ENCODE results near the gene RGL3.
A peak's percentile ranks its signal among the peaks of the same experiment; 100 is the strongest.

The RGL3 gene

GRCh38 chr19:11446271-11446651 is 27.1 kb upstream of the RGL3 start:
- Mint-ChIP-seq H3K27ac (no peak overlapping the region), H3K36me3 (ENCODE audit: low read depth) (peaks cover 24% of the 10 kb centered on the region), H3K27me3 (ENCODE audit: low read depth, poor library complexity) (no peaks in the 10 kb centered on the region), H3K4me3 (no peak overlapping the region), H3K9me3 (no peaks in the 10 kb centered on the region), H3K4me1 (peaks cover 11% of the 10 kb centered on the region)
- no peak for TF ChIP-seq CTCF (IDR thresholded peaks at IDR 0.05)
- no peak for DNase-seq

GRCh38 chr19:11445141-11445540 is 26.0 kb upstream of the RGL3 start:
- Mint-ChIP-seq H3K4me3 (no peak overlapping the region), H3K9me3 (no peaks in the 10 kb centered on the region), H3K4me1 (peaks cover 14% of the 10 kb centered on the region), H3K27ac (peak overlapping the region; percentile 64), H3K27me3 (ENCODE audit: low read depth, poor library complexity) (no peaks in the 10 kb centered on the region), H3K36me3 (ENCODE audit: low read depth) (peaks cover 34% of the 10 kb centered on the region)
- no peak for TF ChIP-seq CTCF (IDR thresholded peaks at IDR 0.05)
- DNase-seq: no peak

- DNase-seq: no peak
- Mint-ChIP-seq H3K36me3 (ENCODE audit: low read depth) (peaks cover 28% of the 10 kb centered on the region), H3K27ac (no peak overlapping the region), H3K27me3 (ENCODE audit: low read depth, poor library complexity) (no peaks in the 10 kb centered on the region), H3K4me1 (peaks cover 14% of the 10 kb centered on the region), H3K9me3 (no peaks in the 10 kb centered on the region), H3K4me3 (no peak overlapping the region)
- TF ChIP-seq CTCF (IDR thresholded peaks at IDR 0.05): no peak
Observed at GRCh38 chr19:11444059-11444458, 24.9 kb upstream of the RGL3 start.

GRCh38 chr19:11437955-11438354 is 18.8 kb upstream of the RGL3 start:
- peaks cover 38% of the 10 kb centered on the region for H3K36me3 Mint-ChIP-seq (ENCODE audit: low read depth)
- H3K4me1 Mint-ChIP-seq: peaks cover 37% of the 10 kb centered on the region
- peak overlapping the region; percentile 99 for H3K4me3 Mint-ChIP-seq
- no peaks in the 10 kb centered on the region for H3K27me3 Mint-ChIP-seq (ENCODE audit: low read depth, poor library complexity)
- H3K9me3 Mint-ChIP-seq: no peaks in the 10 kb centered on the region
- no peak for TF ChIP-seq CTCF (IDR thresholded peaks at IDR 0.05)
- DNase-seq: no peak
- H3K27ac Mint-ChIP-seq: no peak overlapping the region

GRCh38 chr19:11435833-11436313 is 16.8 kb upstream of the RGL3 start:
- no peak for TF ChIP-seq CTCF (IDR thresholded peaks at IDR 0.05)
- DNase-seq: peak; percentile 43
- H3K27ac Mint-ChIP-seq: peak overlapping the region; percentile 99
- peaks cover 32% of the 10 kb centered on the region for H3K4me1 Mint-ChIP-seq
- H3K27me3 Mint-ChIP-seq (ENCODE audit: low read depth, poor library complexity): no peaks in the 10 kb centered on the region
- H3K9me3 Mint-ChIP-seq: no peaks in the 10 kb centered on the region
- peak overlapping the region; percentile 99 for H3K4me3 Mint-ChIP-seq
- peaks cover 24% of the 10 kb centered on the region for H3K36me3 Mint-ChIP-seq (ENCODE audit: low read depth)

- peaks cover 28% of the 10 kb centered on the region for H3K4me1 Mint-ChIP-seq
Observed at GRCh38 chr19:11435057-11435832, 16.1 kb upstream of the RGL3 start, which contains the start of the genes ODAD3 and PRKCSH. TSS of gene ODAD3 (minus strand) at chr19:11435121. CDS start at chr19:11435016, 105 bp downstream. TSS of gene PRKCSH (plus strand) at chr19:11435635. CDS start at chr19:11436118, 483 bp downstream.

More at GRCh38 chr19:11435057-11435832, 16.1 kb upstream of the RGL3 start, which contains the start of the genes ODAD3 and PRKCSH:
- Mint-ChIP-seq H3K4me3 (peak within 1 kb of the TSS; percentile 99), H3K9me3 (no peaks in the 10 kb centered on the region), H3K27me3 (ENCODE audit: low read depth, poor library complexity) (peaks cover 2% of the 10 kb centered on the region), H3K27ac (peak within 1 kb of the TSS; percentile 99), H3K36me3 (ENCODE audit: low read depth) (peaks cover 18% of the 10 kb centered on the region)
- TF ChIP-seq CTCF (IDR thresholded peaks at IDR 0.05): peak; percentile 96
- peak; percentile 98 for DNase-seq
